ENCODE data around the gene BICC1. TPM values are rescaled to one million over a fixed set of nuclear protein-coding genes. Genes with fewer than 3 reads are reported as not detected.

Gene BICC1, protein sequence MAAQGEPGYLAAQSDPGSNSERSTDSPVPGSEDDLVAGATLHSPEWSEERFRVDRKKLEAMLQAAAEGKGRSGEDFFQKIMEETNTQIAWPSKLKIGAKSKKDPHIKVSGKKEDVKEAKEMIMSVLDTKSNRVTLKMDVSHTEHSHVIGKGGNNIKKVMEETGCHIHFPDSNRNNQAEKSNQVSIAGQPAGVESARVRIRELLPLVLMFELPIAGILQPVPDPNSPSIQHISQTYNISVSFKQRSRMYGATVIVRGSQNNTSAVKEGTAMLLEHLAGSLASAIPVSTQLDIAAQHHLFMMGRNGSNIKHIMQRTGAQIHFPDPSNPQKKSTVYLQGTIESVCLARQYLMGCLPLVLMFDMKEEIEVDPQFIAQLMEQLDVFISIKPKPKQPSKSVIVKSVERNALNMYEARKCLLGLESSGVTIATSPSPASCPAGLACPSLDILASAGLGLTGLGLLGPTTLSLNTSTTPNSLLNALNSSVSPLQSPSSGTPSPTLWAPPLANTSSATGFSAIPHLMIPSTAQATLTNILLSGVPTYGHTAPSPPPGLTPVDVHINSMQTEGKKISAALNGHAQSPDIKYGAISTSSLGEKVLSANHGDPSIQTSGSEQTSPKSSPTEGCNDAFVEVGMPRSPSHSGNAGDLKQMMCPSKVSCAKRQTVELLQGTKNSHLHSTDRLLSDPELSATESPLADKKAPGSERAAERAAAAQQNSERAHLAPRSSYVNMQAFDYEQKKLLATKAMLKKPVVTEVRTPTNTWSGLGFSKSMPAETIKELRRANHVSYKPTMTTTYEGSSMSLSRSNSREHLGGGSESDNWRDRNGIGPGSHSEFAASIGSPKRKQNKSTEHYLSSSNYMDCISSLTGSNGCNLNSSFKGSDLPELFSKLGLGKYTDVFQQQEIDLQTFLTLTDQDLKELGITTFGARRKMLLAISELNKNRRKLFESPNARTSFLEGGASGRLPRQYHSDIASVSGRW
- polyA plus RNA-seq (2012; ENCODE audit: insufficient read depth, insufficient read length) = 0.74 TPM

DNA sequence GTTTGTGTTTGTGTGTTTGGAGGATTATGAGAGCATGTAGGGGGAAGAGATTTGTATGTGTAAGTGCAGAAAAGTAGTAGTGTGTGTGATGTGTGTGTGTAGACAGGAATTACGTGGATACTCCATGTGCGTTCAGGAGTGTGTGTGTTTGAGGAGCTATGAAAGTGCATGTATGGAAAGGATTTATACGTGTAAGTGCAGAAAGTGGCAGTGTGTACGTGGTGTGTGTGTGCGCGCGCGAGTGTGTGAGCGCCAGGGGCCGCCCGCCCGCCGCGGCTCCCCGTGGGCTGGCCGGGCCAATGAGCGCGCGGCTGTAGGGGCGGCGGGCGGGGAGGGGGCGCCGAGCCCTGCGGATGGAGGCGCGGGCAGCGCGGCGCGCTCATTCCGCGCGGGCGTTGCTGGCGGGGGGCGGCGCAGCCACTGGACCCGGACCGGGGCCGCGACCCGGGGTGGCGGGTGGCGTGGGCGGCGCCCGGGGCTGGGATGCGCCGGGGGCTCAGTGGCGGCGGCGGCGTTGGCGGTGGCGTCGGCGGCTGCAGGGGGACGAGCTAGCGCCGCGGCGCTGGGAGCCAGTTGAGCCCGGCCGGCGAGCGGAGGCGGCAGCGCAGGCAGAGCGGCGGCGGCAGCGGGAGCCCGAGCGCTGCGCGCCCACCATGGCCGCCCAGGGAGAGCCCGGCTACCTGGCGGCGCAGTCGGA lies at the start of gene BICC1:
Gene BICC1, plus strand, starts transcription at position 382 of the 697 bp plus-strand sequence. Its CDS starts 272 bp downstream, at position 654.
- DNase-seq (ENCODE audit: low read depth, low spot score) = no peak
- H3K4me3 ChIP-seq (ENCODE audit: low read length) = peak within 1 kb of the TSS; percentile 47

DNA sequence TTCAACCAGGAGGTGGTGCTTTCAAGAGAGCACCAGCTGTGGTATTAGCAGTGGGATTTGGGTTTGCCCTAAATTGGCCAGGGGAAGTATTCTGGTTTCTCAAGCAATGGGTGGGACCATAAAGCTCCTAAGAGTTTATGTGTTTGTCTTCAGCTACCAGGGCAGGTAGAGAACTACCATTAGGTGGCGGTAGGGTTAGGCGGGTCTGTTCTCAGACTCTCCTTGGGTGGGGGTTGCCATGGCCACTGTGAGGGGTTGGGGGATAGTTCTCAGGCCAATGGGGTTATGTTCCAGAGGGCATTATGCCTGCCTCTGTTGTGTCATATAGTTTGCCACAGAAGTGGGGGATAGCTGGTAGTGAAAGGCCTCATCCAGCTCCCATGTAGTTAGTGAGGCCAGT lies 47.7 kb upstream of the BICC1 start:
- no peak overlapping the region for H3K4me3 ChIP-seq (ENCODE audit: low read length)
- DNase-seq (ENCODE audit: low read depth, low spot score) = no peak

DNA sequence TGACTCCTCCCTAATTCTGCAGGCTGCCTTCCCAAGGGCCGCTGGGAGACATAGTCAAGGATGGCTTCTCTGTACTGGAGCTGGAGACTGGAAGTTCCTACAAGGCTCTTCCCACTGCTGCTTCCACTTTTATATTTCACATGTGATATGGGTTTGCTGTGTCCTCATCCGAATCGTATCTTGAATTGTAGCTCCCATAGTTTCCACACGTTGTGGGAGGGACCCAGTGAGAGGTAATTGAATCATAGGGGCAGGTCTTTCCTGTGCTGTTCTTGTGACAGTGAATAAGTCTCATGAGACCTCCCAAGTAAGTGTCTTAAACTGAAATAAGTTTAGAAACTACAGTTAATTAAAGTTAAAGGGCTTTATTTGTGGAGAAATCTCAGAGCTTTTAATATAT lies 47.0 kb upstream of the BICC1 start:
- no peak overlapping the region for H3K4me3 ChIP-seq (ENCODE audit: low read length)
- no peak for DNase-seq (ENCODE audit: low read depth, low spot score)

DNA sequence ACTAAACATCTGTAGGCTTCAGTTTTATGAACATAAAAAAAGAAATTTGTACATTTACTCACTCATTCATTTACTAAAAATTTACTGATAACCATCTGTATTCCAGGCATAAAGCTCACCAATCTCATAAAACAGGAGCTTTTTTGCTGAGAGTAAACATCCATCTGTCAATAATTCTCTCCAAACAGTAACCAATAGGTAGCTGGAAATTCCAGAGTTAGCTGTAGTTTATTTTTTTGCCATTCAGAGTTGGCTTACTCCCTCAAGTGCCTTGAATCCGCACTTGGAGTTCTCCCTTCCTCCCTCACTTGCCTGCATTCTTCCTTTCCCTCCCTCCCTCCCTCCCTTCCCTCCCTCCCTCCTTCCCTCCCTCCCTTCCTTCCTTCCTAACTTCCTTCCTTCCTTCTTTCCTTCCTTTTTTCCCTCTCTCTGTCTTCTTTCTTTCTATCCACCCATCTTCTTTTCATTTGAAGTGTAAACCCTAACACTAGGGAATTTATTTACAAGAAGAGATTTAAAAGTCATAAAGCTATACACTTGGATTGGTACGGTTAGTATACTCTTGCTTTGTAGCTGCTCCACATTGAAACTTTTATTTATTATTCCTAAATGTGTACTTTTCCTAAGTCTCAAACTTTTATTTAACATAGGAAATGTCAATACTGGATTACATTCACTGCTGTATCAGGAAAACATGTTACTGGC lies 44.6 kb upstream of the BICC1 start:
- DNase-seq (ENCODE audit: low read depth, low spot score) = no peak
- no peak overlapping the region for H3K4me3 ChIP-seq (ENCODE audit: low read length)

DNA sequence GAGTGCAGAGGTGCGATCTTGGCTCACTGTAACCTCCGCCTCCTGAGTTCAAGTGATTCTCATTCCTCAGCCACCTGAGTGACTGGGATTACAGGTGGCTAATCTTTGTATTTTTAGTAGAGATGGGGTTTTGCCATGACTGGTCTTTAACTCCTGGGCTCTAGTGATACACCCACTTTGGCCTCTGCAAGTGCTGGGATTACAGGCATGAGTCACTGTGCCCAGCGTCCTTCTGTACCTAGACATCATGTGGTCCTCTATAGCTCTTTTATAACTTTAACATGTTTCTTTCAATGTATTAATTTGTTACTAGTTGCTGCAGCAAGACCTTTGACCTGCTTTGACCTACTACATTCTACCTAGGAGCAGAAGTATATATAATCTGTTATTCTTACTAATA lies 38.7 kb upstream of the BICC1 start:
- H3K4me3 ChIP-seq (ENCODE audit: low read length) = no peak overlapping the region
- no peak for DNase-seq (ENCODE audit: low read depth, low spot score)

DNA sequence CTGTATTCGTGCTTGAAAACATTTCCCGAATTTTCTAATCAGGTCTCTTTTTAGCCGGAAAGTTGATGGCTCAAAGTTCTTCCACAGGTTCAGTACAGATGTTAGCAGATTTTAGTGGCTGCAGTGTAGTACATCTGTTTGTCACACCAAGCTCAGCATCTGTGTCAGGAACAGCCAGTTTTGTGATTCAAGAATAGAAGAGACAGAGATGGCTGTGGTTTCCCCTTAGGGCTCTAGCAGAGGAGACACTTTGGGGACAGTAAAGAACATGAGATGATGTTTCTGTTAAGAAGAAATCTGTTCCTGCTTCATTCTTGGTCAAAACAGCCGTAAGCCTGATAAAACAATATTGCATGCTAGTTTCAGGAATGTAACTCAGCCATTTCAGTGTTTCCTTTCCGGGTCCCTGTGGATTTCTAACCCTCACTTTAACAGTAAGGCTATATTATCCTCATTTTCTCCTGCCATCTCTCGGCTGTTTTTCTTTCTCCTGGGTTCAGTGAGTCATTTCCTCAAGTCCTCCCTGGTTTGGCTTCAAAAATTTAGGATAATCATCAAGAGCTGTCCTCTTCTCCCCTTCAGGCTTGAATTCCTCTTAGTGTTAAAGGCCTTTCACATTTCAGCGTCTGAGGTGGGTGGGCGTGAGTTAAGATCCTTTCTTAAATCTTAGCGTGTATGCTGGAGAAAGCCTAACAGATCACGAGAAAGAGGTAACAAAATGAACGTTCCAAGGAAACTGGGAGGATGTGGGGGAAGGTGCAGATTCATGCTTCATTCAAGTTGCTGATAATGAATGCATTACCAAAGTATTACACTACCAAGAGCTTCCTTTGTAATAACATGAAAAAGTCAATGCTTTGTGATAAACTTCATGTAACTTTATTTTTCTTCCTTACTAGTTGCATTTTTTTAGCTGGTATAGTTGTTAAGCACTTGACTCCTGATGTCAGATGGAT lies 37.1 kb upstream of the BICC1 start:
- DNase-seq (ENCODE audit: low read depth, low spot score) = no peak
- H3K4me3 ChIP-seq (ENCODE audit: low read length) = no peak overlapping the region

DNA sequence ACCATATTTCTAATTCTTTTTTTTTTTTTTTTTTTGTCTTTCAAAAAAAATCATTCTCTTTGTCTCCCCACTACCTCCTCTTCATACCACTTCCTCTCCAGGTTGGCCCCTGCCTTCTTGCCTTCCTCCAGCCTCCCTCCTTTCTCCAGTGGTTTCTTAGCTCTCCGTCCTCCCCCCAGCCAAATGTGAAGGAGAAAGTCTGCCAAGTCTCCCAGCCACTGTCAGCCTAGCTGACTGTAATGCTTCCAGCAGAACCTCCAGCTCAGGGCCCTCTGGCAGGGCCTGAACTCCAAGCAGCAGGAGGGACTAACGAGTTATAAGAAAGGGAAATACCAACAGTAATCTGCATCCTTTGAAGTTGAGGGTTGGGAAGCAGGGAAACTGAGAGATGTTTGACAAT lies 35.5 kb upstream of the BICC1 start:
- DNase-seq (ENCODE audit: low read depth, low spot score) = peak; percentile 39
- H3K4me3 ChIP-seq (ENCODE audit: low read length) = no peak overlapping the region

DNA sequence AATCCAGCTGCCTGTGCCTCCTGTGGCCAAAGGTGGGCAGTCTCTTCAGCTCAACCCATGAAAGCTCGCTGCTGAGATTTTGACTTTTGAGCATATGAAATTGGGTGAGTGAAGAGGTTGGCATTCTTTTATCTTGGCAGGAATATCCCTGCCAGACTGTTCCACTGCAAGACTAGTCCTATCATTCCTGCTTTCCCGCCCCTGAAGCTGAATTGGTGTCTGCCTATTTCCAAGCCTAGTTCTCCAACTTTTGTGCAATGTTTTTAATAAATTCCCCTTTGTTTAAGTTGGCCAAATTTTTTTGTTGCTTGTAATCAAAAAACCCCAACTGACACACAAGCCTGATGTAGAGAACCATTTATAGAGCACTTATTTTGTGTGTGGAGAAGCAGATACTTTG lies 34.8 kb upstream of the BICC1 start:
- no peak overlapping the region for H3K4me3 ChIP-seq (ENCODE audit: low read length)
- no peak for DNase-seq (ENCODE audit: low read depth, low spot score)

DNA sequence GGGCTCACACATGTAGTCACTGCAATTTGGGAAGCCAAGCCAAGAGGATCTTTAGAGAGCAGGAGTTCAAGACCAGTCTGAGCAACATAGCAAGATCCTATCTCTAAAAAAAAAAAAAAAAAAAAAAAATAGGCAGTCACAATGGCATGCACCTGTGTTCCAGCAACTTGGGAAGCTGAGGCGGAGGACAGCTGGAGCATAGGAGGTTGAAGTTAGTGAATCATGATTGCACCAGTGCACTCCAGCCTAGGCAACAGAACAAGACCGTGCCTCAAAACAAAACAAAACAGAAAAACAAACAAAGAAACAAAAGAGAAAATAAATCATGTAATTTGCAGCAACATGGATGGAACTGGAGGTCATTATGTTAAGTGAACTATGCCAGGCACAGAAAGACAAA lies 33.6 kb upstream of the BICC1 start:
- no peak overlapping the region for H3K4me3 ChIP-seq (ENCODE audit: low read length)

DNA sequence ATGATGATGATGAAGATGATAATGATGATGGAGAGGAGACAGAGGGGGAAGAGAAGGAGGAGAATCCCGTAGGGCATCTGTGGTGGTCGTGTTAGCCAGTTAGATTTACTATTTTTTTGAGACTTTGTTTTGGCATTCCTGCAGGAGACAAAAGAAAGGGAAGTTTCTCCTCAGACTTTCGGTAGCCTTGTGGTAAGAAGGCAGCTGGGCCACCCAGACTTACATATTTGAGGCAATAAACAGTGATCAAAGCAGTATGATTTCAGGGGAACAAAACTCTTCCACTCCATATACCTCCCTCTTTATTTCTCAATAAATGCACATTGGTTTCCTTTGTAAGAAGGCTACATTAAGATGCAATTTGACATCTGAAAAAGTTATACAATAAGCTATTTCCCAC lies 32.4 kb upstream of the BICC1 start:
- no peak overlapping the region for H3K4me3 ChIP-seq (ENCODE audit: low read length)
- DNase-seq (ENCODE audit: low read depth, low spot score) = no peak

More for the DNA sequence above, 33.6 kb upstream of the BICC1 start:
- no peak for DNase-seq (ENCODE audit: low read depth, low spot score)

DNA sequence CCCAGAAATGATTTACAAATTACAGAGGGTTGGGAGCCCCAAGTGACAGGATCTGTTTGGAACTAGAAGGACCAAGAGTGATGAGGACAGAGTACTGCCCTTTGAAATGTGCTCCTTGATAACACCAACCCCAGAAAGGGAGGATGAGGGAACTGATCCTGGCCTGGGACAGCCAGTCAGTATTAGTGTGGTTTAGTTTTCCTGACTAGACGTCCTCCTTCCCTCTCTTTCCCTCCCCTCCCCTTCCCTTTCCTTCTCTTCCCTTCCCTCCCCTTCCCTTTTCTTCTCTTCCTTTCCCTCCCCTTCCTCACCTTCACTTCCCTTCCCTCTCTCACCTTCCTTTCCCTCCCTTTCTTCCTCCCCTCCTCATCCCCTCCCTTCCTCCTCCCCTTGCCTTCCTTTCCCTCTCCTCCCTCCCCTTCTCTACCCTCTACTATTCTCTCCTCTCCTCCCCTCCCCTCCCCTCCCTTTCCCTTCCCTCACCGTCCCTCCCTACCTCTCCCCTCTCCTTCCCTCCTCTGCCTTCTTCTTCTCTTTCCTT lies 31.0 kb upstream of the BICC1 start:
- DNase-seq (ENCODE audit: low read depth, low spot score) = no peak
- no peak overlapping the region for H3K4me3 ChIP-seq (ENCODE audit: low read length)

DNA sequence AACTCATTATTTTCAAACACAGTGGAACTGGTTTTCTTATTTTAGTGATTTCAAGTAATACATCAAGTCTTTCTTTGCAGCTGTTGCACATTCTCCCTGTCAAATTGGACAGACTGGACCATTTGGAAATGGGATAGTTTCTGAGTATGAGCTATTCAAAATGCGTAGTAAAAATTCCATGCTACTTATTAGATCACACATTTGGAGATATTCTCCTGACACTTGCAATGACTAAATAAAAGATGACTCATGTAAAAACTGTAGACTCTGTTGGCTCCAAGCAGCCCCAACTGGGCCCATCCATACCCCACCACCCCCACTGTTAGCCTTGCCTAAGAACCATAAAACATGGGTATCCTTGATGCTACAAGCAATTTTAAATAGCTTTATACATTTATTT lies 25.9 kb upstream of the BICC1 start:
- DNase-seq (ENCODE audit: low read depth, low spot score) = no peak
- no peak overlapping the region for H3K4me3 ChIP-seq (ENCODE audit: low read length)

DNA sequence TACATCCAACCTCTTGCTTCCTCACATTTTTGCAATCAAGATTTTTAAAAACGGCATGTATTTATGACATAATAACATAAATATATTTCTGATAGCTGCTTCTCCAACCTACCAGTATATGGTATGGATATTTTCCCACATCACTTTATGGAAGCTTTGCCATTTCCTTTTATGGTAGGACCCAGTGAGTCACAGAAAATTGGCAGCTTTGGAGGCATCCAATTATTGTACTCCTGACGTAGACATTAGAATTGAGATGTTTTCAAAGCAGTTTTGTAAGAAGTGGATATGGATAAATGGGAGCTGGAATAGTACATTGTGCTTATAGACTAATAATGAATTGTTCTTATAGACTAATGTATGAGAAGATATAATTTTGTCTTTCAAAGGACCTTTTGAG lies 23.8 kb upstream of the BICC1 start:
- no peak overlapping the region for H3K4me3 ChIP-seq (ENCODE audit: low read length)
- DNase-seq (ENCODE audit: low read depth, low spot score) = no peak

DNA sequence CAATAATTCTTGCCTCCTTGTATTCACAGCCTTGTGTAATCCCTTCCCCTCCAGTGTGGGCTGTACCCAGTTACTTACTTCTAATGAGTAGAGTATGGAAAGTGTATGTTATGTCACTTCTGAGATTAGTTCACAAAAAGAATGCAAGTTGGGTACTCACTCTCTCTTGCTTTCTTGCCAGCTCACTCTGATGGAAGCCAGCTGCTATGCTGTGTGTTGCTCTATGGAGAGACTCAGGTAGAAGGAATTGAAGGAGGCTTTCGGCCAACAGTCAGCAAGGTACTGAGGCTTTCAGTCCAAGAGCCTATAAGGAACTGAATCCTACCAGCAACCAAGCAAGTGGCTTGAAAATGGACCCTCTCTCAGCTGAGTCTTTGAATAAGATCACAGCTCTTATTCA lies 9.7 kb upstream of the BICC1 start:
- DNase-seq (ENCODE audit: low read depth, low spot score) = no peak
- no peak overlapping the region for H3K4me3 ChIP-seq (ENCODE audit: low read length)

DNA sequence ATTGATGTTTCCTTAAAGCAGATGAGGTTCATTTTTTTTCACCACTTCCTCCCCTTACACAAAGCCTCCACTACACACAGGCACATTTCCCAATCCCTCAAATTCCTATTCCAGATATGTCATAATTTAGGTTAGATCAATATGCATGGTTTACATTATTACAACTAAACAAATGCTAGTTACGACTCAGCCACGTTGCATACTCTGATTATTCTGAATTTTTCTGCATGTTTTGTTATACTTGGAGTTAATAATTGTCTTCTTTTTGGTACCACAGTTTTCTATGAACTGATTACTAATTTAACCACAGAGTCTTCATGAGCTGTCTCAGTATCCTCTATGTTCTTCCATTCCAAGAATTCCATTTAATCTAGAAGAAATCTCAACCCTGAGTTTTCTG lies 4.4 kb upstream of the BICC1 start:
- no peak overlapping the region for H3K4me3 ChIP-seq (ENCODE audit: low read length)
- DNase-seq (ENCODE audit: low read depth, low spot score) = no peak

DNA sequence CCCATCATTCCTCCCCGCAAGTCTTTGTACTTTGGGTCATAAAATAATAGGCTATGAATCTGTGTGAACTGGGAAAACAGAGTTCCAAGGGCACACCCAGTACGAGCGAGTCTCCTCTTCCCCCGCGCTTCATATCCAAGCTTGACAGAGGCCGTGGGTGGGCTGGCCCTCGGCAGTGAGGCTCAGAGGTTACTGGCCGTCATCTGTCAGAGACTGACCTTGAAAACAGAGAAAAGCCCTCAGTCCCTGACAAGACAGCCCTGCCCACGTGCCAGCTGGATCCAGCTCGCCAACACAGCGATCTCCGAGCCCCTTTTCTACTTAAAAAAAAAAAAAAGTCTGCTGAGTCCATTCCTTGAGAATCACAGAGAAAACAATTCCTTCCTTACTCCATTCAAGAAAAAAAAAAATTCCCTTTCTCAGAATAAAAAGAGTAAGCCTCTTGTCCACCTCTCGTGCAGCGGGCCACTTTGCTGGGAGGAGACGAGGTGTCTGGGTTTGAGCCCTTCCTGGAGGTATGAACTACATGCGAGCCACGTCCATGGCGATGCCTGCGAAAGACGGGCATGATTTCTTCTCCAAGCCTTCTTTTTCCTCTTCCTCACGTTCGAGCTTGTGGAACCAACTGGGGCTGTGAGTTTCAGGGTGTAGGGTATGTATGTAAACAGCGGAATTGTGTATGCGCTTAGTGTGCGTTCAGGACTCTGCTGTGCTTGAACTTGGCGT lies 744 bp upstream of the BICC1 start:
- peak overlapping the region; percentile 34 for H3K4me3 ChIP-seq (ENCODE audit: low read length)
- DNase-seq (ENCODE audit: low read depth, low spot score) = no peak

Data from Jurkat, Clone E6-1 (cell line).